HepG2 (cell line): ENCODE measurements around the gene GDF7. TPM values are rescaled to one million over a fixed set of nuclear protein-coding genes. Genes with fewer than 3 reads are reported as not detected.
A peak's percentile ranks its signal among the peaks of the same experiment; 100 is the strongest.

ENCODE experiments used
- CHD2 ChIP-seq: IDR thresholded peaks from 2 replicates; pipeline ENCODE4 v1.6.1; 2011; ENCODE audit warnings: low read depth, low read length, improper control_type of control experiment
- GATAD1 ChIP-seq: IDR thresholded peaks from 2 replicates; pipeline ENCODE4 v1.6.1; 2016; ENCODE audit warnings: missing genetic modification reagents, missing compliant biosample characterization
- HNRNPK ChIP-seq: fragments of 200-400 bp; formaldehyde crosslinking; IDR thresholded peaks from 2 replicates; pipeline ENCODE4 v1.6.1; 2018; ENCODE audit warnings: low read length, low read depth, moderate library complexity, mild to moderate bottlenecking; ENCODE audit not compliant: poor library complexity, severe bottlenecking
- HOXA3 ChIP-seq: sonication (generic); formaldehyde crosslinking; IDR thresholded peaks from 2 replicates; pipeline ENCODE4 v1.5.0; 2020; ENCODE audit warnings: missing genetic modification reagents
- IRF2 ChIP-seq: IDR thresholded peaks from 2 replicates; pipeline ENCODE4 v1.6.1; 2018; ENCODE audit warnings: missing genetic modification reagents, missing compliant biosample characterization
- KDM2A ChIP-seq: sonication (generic); formaldehyde crosslinking; IDR thresholded peaks from 2 replicates; pipeline ENCODE4 v1.4.0; 2020; ENCODE audit warnings: low read depth, missing genetic modification reagents, borderline replicate concordance
- NCOR1 ChIP-seq: fragments of 200-600 bp; sonication (generic); IDR thresholded peaks from 2 replicates; pipeline ENCODE4 v1.7.0; 2017; ENCODE audit warnings: antibody characterized with exemption, low read length, borderline replicate concordance
- NFIC ChIP-seq: IDR thresholded peaks from 2 replicates; pipeline ENCODE4 v1.6.1; 2012; ENCODE audit warnings: mild to moderate bottlenecking, low read length, inconsistent platforms
- NR2C2 ChIP-seq: sonication (generic); formaldehyde crosslinking; IDR thresholded peaks from 2 replicates; pipeline ENCODE4 v1.4.0; 2020; ENCODE audit warnings: missing genetic modification reagents, mild to moderate bottlenecking, moderate library complexity, borderline replicate concordance
- POLR2AphosphoS2 ChIP-seq: IDR thresholded peaks from 2 replicates; pipeline ENCODE4 v1.6.1; 2011; ENCODE audit warnings: low read depth, low read length, improper control_type of control experiment
- XBP1 ChIP-seq: sonication (generic); formaldehyde crosslinking; IDR thresholded peaks from 2 replicates; pipeline ENCODE4 v1.5.0; 2020; ENCODE audit warnings: missing genetic modification reagents
- ZFP36L1 ChIP-seq: sonication (generic); formaldehyde crosslinking; IDR thresholded peaks from 2 replicates; pipeline ENCODE4 v1.8.0; 2022; ENCODE audit warnings: mild to moderate bottlenecking, missing genetic modification reagents, moderate library complexity
- ZNF557 ChIP-seq: sonication (generic); formaldehyde crosslinking; IDR thresholded peaks from 2 replicates; pipeline ENCODE4 v1.4.0; 2020; ENCODE audit warnings: missing genetic modification reagents
- ZNF646 ChIP-seq: sonication (generic); formaldehyde crosslinking; IDR thresholded peaks from 2 replicates; pipeline ENCODE4 v1.9.0; 2021; ENCODE audit warnings: mild to moderate bottlenecking, missing genetic modification reagents
- ZNF703 ChIP-seq: sonication (generic); formaldehyde crosslinking; IDR thresholded peaks from 2 replicates; pipeline ENCODE4 v1.5.1; 2020; ENCODE audit warnings: missing genetic modification reagents, mild to moderate bottlenecking, moderate library complexity, borderline replicate concordance
- ZNF740 ChIP-seq: sonication (generic); formaldehyde crosslinking; IDR thresholded peaks from 2 replicates; pipeline ENCODE4 v1.4.0; 2020; ENCODE audit warnings: missing genetic modification reagents
- ZNF800 ChIP-seq: sonication (generic); formaldehyde crosslinking; IDR thresholded peaks from 2 replicates; pipeline ENCODE4 v1.4.0; 2020; ENCODE audit warnings: missing genetic modification reagents
- polyA plus RNA-seq, 8 experiments: library from polyadenylated mRNA; depleted of rRNA in 3 of 8; stranded (reverse) in 7 of 8; unstranded in 1 of 8; fragments of >200 nt; fragmentation: Illumina TruSeq in 4 of 8; extraction: Trizol in 4 of 8; gene quantifications; 2 replicates each; pipeline versions ENCODE4 v1.2.1 to v1.2.3, GENCODE V29; 2011 to 2016; ENCODE audit warnings: low read depth in 4 of 8, missing spikeins in 1 of 8, mixed read lengths in 1 of 8; ENCODE audit not compliant: insufficient read depth in 1 of 8
- total RNA-seq, 5 experiments: library from RNA; depleted of rRNA; stranded (reverse); fragments of >200 nt; fragmentation: Illumina TruSeq; extraction: Trizol; gene quantifications; 2 replicates each; pipeline ENCODE4 v1.2.3, GENCODE V29; 2016; ENCODE audit warnings: low read depth in 1 of 5
- TF ChIP-seq, protein P1 (sequence below): sonication (generic); formaldehyde crosslinking; IDR thresholded peaks from 2 replicates; pipeline ENCODE4 v1.4.0; 2020; ENCODE audit warnings: missing genetic modification reagents

The GDF7 gene
- total and polyA plus RNA-seq, 2 of the 13 experiments (the other 11 are each of a cell fraction or from before 2014, with no cell fraction given): 1.6 to 15.0 TPM

DNA sequence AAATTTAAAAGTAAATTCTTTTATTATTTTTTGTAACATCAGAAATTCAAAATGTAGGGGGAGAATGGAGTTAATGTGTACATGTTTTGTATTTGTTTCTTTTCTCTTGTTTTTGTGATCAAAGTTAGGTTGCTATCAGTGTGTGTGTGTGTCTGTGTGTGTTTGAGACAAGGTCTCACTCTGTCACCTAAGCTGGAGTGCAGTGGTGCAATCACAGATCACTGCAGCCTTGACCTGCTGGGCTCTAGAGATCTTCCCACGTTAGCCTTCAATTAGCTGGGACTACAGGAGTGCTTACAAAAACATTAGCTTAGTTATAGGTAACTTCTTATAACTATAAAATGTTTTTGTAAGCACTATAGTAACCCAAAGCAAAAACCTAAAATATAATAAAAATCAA is 50.7 kb downstream of the GDF7 start (continued):
- peak; percentile 98 for TF ChIP-seq ZNF646 (CRISPR knock-in tag)
- TF ChIP-seq KDM2A (CRISPR knock-in tag): no peak
- peak; percentile 79; the same call in 1 of the 2 replicates for TF ChIP-seq NCOR1
- no peak for TF ChIP-seq IRF2 (CRISPR knock-in tag)
- TF ChIP-seq XBP1 (CRISPR knock-in tag): no peak
- no peak for TF ChIP-seq ZNF703 (CRISPR knock-in tag)
- TF ChIP-seq GATAD1: no peak
- peak; percentile 48; the same call in 1 of the 2 replicates for TF ChIP-seq NR2C2 (CRISPR knock-in tag)
- TF ChIP-seq, protein P1, sequence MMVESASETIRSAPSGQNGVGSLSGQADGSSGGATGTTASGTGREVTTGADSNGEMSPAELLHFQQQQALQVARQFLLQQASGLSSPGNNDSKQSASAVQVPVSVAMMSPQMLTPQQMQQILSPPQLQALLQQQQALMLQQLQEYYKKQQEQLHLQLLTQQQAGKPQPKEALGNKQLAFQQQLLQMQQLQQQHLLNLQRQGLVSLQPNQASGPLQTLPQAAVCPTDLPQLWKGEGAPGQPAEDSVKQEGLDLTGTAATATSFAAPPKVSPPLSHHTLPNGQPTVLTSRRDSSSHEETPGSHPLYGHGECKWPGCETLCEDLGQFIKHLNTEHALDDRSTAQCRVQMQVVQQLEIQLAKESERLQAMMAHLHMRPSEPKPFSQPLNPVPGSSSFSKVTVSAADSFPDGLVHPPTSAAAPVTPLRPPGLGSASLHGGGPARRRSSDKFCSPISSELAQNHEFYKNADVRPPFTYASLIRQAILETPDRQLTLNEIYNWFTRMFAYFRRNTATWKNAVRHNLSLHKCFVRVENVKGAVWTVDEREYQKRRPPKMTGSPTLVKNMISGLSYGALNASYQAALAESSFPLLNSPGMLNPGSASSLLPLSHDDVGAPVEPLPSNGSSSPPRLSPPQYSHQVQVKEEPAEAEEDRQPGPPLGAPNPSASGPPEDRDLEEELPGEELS (CRISPR knock-in tag): peak; percentile 75
- no peak for TF ChIP-seq ZNF800 (CRISPR knock-in tag)
- TF ChIP-seq HOXA3 (CRISPR knock-in tag): no peak
- TF ChIP-seq ZFP36L1 (CRISPR knock-in tag): 0 out of 2 replicates have a peak, but pooled peaks have one; percentile 52
- TF ChIP-seq CHD2: no peak
- no peak for TF ChIP-seq ZNF740 (CRISPR knock-in tag)
- TF ChIP-seq POLR2AphosphoS2: no peak
- no peak for TF ChIP-seq HNRNPK
- no peak for TF ChIP-seq ZNF557 (CRISPR knock-in tag)
- no peak for TF ChIP-seq NFIC
